ENCODE results near the gene CEP57L1.
"Not testable (repeated sequence)": the region's sequence is repeated elsewhere in the genome, so short reads cannot be mapped to it uniquely, and the experiment has no call there.

Gene CEP57L1

DNA sequence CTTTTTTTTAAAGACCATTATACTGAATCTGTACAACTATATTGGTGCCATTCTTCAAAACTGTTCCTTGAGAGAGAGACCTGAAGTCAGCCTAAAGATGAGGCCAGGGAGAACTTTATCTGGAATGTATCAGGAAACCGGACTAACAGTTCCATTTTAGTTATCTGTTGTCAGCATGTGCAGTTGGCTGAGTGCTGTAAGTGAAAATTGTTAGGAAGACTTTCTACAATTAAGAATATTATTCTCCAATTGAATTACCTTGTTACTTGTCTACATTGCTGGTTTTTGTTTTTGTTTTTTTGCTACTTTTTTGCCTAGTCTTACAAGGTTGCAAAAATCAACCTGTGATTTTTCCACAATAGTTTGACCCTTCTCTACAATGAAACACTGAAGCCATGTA lies 7.5 kb downstream of the CEP57L1 start:
- no peak overlapping the region for H3K4me2 ChIP-seq
- no peaks in the 10 kb centered on the region for H4K20me1 ChIP-seq (ENCODE audit: insufficient read depth)
- no peak overlapping the region for H3K4me3 ChIP-seq (IDR thresholded peaks at IDR 0.05; ENCODE audit: insufficient read depth, low read depth, low read length)
- H3K4me1 ChIP-seq (ENCODE audit: low read depth, poor library complexity, severe bottlenecking) = peaks cover 5% of the 10 kb centered on the region
- no peaks in the 10 kb centered on the region for H3K27me3 ChIP-seq (ENCODE audit: insufficient read depth, low read depth)
- H2AFZ ChIP-seq (ENCODE audit: low read depth) = no peak overlapping the region
- TF ChIP-seq, protein P1, sequence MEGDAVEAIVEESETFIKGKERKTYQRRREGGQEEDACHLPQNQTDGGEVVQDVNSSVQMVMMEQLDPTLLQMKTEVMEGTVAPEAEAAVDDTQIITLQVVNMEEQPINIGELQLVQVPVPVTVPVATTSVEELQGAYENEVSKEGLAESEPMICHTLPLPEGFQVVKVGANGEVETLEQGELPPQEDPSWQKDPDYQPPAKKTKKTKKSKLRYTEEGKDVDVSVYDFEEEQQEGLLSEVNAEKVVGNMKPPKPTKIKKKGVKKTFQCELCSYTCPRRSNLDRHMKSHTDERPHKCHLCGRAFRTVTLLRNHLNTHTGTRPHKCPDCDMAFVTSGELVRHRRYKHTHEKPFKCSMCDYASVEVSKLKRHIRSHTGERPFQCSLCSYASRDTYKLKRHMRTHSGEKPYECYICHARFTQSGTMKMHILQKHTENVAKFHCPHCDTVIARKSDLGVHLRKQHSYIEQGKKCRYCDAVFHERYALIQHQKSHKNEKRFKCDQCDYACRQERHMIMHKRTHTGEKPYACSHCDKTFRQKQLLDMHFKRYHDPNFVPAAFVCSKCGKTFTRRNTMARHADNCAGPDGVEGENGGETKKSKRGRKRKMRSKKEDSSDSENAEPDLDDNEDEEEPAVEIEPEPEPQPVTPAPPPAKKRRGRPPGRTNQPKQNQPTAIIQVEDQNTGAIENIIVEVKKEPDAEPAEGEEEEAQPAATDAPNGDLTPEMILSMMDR (conservative IDR thresholded peaks at IDR 0.05; ENCODE audit: low read depth, low read length) = no peak
- no peak overlapping the region for H3K9ac ChIP-seq
- H3K27ac ChIP-seq = no peak overlapping the region
- no peaks in the 10 kb centered on the region for H3K79me2 ChIP-seq (ENCODE audit: insufficient read depth, low read depth)
- no peaks in the 10 kb centered on the region for H3K36me3 ChIP-seq (ENCODE audit: insufficient read depth)

GRCh38 chr6:109103942-109104341 lies 8.6 kb downstream of the CEP57L1 start:
- no peak overlapping the region for H3K4me3 ChIP-seq (IDR thresholded peaks at IDR 0.05; ENCODE audit: insufficient read depth, low read depth, low read length)
- H3K9ac ChIP-seq = no peak overlapping the region
- H2AFZ ChIP-seq (ENCODE audit: low read depth) = no peak overlapping the region
- H3K4me2 ChIP-seq = no peak overlapping the region
- H4K20me1 ChIP-seq (ENCODE audit: insufficient read depth) = no peaks in the 10 kb centered on the region
- peaks cover 5% of the 10 kb centered on the region for H3K4me1 ChIP-seq (ENCODE audit: low read depth, poor library complexity, severe bottlenecking)
- no peaks in the 10 kb centered on the region for H3K36me3 ChIP-seq (ENCODE audit: insufficient read depth)
- H3K27ac ChIP-seq = no peak overlapping the region
- H3K79me2 ChIP-seq (ENCODE audit: insufficient read depth, low read depth) = no peaks in the 10 kb centered on the region
- TF ChIP-seq, protein P1 (conservative IDR thresholded peaks at IDR 0.05; ENCODE audit: low read depth, low read length) = no peak
- no peaks in the 10 kb centered on the region for H3K27me3 ChIP-seq (ENCODE audit: insufficient read depth, low read depth)

DNA sequence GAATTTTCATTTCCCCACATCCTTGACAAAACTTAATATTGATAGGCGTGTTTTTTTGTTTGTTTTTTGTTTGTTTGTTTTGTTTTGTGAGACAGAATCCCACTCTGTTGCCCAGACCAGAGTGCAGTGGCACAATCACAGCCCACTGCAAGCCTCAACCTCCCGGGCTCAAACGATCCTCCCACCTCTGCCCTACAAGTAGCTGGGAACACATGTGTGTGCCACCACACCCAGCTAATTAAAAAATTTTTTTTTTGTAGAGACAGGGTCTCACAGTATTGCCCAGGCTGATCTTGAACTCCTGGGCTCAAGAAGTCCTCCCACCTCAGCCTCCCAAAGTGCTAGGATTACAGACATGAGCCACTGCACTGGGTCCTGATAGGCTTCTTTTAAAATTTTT lies 9.2 kb downstream of the CEP57L1 start:
- Histone ChIP-seq H3K4me2 (no peak overlapping the region), H3K36me3 (ENCODE audit: insufficient read depth) (no peaks in the 10 kb centered on the region), H3K27ac (no peak overlapping the region), H3K9ac (no peak overlapping the region), H2AFZ (ENCODE audit: low read depth) (no peak overlapping the region), H4K20me1 (ENCODE audit: insufficient read depth) (no peaks in the 10 kb centered on the region), H3K4me1 (ENCODE audit: low read depth, poor library complexity, severe bottlenecking) (peaks cover 5% of the 10 kb centered on the region), H3K79me2 (ENCODE audit: insufficient read depth, low read depth) (no peaks in the 10 kb centered on the region), H3K4me3 (IDR thresholded peaks at IDR 0.05; ENCODE audit: insufficient read depth, low read depth, low read length) (no peak overlapping the region), H3K27me3 (ENCODE audit: insufficient read depth, low read depth) (no peaks in the 10 kb centered on the region)
- TF ChIP-seq, protein P1 (conservative IDR thresholded peaks at IDR 0.05; ENCODE audit: low read depth, low read length) = no peak

DNA sequence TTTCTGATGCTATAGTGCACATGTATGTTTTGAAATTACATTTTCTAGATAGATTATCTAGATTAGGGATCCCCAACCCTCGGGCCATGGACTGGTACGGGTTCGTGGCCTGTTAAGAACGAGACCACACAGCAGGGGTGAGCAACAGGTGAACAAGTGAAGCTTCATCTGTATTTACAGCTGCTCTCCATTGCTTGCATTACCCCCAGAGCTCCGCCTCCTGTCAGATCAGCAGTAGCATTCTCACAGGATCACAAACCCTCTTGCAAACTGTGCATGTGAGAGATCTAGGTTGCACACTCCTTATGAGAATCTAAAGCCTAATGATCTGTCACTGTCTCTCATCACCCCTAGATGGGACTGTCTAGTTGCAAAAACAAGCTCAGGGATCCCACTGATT lies 10.4 kb downstream of the CEP57L1 start:
- H4K20me1 ChIP-seq (ENCODE audit: insufficient read depth) = no peaks in the 10 kb centered on the region
- H3K4me2 ChIP-seq = no peak overlapping the region
- TF ChIP-seq, protein P1 (conservative IDR thresholded peaks at IDR 0.05; ENCODE audit: low read depth, low read length) = no peak
- H3K4me1 ChIP-seq (ENCODE audit: low read depth, poor library complexity, severe bottlenecking) = peaks cover 5% of the 10 kb centered on the region
- H3K79me2 ChIP-seq (ENCODE audit: insufficient read depth, low read depth) = no peaks in the 10 kb centered on the region
- H3K27me3 ChIP-seq (ENCODE audit: insufficient read depth, low read depth) = no peaks in the 10 kb centered on the region
- H2AFZ ChIP-seq (ENCODE audit: low read depth) = no peak overlapping the region
- H3K9ac ChIP-seq = no peak overlapping the region
- no peaks in the 10 kb centered on the region for H3K36me3 ChIP-seq (ENCODE audit: insufficient read depth)
- H3K4me3 ChIP-seq (IDR thresholded peaks at IDR 0.05; ENCODE audit: insufficient read depth, low read depth, low read length) = no peak overlapping the region
- no peak overlapping the region for H3K27ac ChIP-seq

GRCh38 chr6:109109663-109110062 lies 14.4 kb downstream of the CEP57L1 start:
- not testable (repeated sequence) for H3K4me1 ChIP-seq (ENCODE audit: low read depth, poor library complexity, severe bottlenecking); H2AFZ ChIP-seq (ENCODE audit: low read depth); H3K36me3 ChIP-seq (ENCODE audit: insufficient read depth); H3K79me2 ChIP-seq (ENCODE audit: insufficient read depth, low read depth); H4K20me1 ChIP-seq (ENCODE audit: insufficient read depth); H3K27ac ChIP-seq; H3K4me3 ChIP-seq (IDR thresholded peaks at IDR 0.05; ENCODE audit: insufficient read depth, low read depth, low read length); H3K9ac ChIP-seq; H3K4me2 ChIP-seq; H3K27me3 ChIP-seq (ENCODE audit: insufficient read depth, low read depth)

DNA sequence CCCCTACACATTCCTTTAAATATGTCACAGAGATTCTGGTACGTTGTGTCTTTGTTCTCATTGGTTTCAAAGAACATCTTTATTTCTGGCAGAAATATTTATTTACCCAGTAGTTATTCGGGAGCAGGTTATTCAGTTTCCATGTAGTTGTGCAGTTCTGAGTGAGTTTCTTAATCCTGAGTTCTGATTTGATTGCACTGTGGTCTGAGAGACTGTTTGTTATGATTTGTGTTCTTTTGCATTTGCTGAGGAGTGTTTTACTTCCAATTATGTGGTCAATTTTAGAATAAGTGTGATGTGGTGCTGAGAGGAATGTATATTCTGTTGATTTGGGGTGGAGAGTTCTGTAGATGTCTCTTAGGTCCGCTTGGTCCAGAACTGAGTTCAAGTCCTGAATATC lies 17.4 kb downstream of the CEP57L1 start:
- not testable (repeated sequence) for H4K20me1 ChIP-seq (ENCODE audit: insufficient read depth); H3K79me2 ChIP-seq (ENCODE audit: insufficient read depth, low read depth); H3K36me3 ChIP-seq (ENCODE audit: insufficient read depth); H3K27ac ChIP-seq; H3K27me3 ChIP-seq (ENCODE audit: insufficient read depth, low read depth); H3K4me2 ChIP-seq; H2AFZ ChIP-seq (ENCODE audit: low read depth); H3K4me3 ChIP-seq (IDR thresholded peaks at IDR 0.05; ENCODE audit: insufficient read depth, low read depth, low read length); H3K4me1 ChIP-seq (ENCODE audit: low read depth, poor library complexity, severe bottlenecking); H3K9ac ChIP-seq

All from KMS-11 (cell line).